GM12878 (cell line): ENCODE results near the gene ADAMTSL1.

Experiments
- CHD1 ChIP-seq: IDR thresholded peaks from 2 replicates; pipeline ENCODE4 v1.6.1; 2012; ENCODE audit warnings: low read depth, low read length, improper control_type of control experiment
- CTCF ChIP-seq, 3 experiments: IDR thresholded peaks in 2 of 3; conservative IDR thresholded peaks in 1 of 3; 2 replicates each; pipeline ENCODE4 v1.5.1; 2011; ENCODE audit warnings: low read depth in 3 of 3, low read length in 3 of 3, mild to moderate bottlenecking in 3 of 3, control low read depth in 2 of 3, moderate library complexity in 2 of 3, inconsistent platforms in 1 of 3, mixed read lengths in 1 of 3; ENCODE audit not compliant: control insufficient read depth in 2 of 3, insufficient read depth in 1 of 3; ENCODE audit errors: extremely low read depth in 1 of 3
- EZH2 ChIP-seq: IDR thresholded peaks from 2 replicates; pipeline ENCODE4 v1.6.1; 2012; ENCODE audit warnings: low read depth, mild to moderate bottlenecking, control low read depth, inconsistent platforms, low read length, borderline replicate concordance; ENCODE audit not compliant: control insufficient read depth
- MTA3 ChIP-seq: IDR thresholded peaks from 2 replicates; pipeline ENCODE4 v1.6.1; 2012; ENCODE audit warnings: low read length, inconsistent platforms, borderline replicate concordance
- NRF1 ChIP-seq: conservative IDR thresholded peaks from 2 replicates; pipeline ENCODE4 v1.6.1; 2011; ENCODE audit warnings: mild to moderate bottlenecking, low read depth, low read length, improper control_type of control experiment
- POLR2A ChIP-seq: IDR thresholded peaks from 2 replicates; pipeline ENCODE4 v1.6.1; 2011; ENCODE audit warnings: low read depth, mild to moderate bottlenecking, low read length
- POLR2AphosphoS5 ChIP-seq: IDR thresholded peaks from 2 replicates; pipeline ENCODE4 v1.6.1; 2011; ENCODE audit warnings: mild to moderate bottlenecking, low read length, inconsistent platforms
- PRDM15 ChIP-seq: fragments of 450-650 bp; formaldehyde crosslinking; IDR thresholded peaks from 2 replicates; pipeline ENCODE4 v1.4.0; 2020; ENCODE audit warnings: mild to moderate bottlenecking, moderate library complexity
- SIN3A ChIP-seq: IDR thresholded peaks from 2 replicates; pipeline ENCODE4 v1.6.1; 2012; ENCODE audit warnings: low read depth, low read length, improper control_type of control experiment
- SPI1 ChIP-seq: IDR thresholded peaks from 2 replicates; pipeline ENCODE4 v1.6.1; 2011; ENCODE audit warnings: low read depth, mild to moderate bottlenecking, low read length, moderate library complexity, borderline replicate concordance; ENCODE audit not compliant: insufficient read depth
- USF2 ChIP-seq: IDR thresholded peaks from 2 replicates; pipeline ENCODE4 v1.6.1; 2011; ENCODE audit warnings: low read depth, low read length, improper control_type of control experiment, borderline replicate concordance
- YY1 ChIP-seq: IDR thresholded peaks from 2 replicates; pipeline ENCODE4 v1.6.1; 2011; ENCODE audit warnings: low read depth, mild to moderate bottlenecking, low read length

- no peak for TF ChIP-seq POLR2AphosphoS5
- TF ChIP-seq POLR2A: no peak
- TF ChIP-seq NRF1: no peak
- no peak for TF ChIP-seq CTCF (IDR thresholded peaks at IDR 0.05 in 2 of 3, conservative IDR thresholded peaks at IDR 0.05 in 1 of 3; ENCODE audit: control insufficient read depth in 2 of 3, extremely low read depth in 1 of 3, insufficient read depth in 1 of 3, low read depth in 3 of 3, low read length in 3 of 3)
- TF ChIP-seq YY1: no peak
- TF ChIP-seq SIN3A: no peak
- TF ChIP-seq PRDM15 (CRISPR knock-in tag): no peak
- no peak for TF ChIP-seq CHD1
- TF ChIP-seq USF2: no peak
- no peak for TF ChIP-seq MTA3
- TF ChIP-seq EZH2: no peak
- TF ChIP-seq SPI1: no peak
These were observed 254.0 kb downstream of the ADAMTSL1 start for GRCh38 chr9:18727904-18728303.
